Muscle of back (tissue), 13 donors: ENCODE measurements around the gene TCEA2. TPM values are rescaled to one million over a fixed set of nuclear protein-coding genes. Genes with fewer than 3 reads are reported as not detected.

Experiments used
- DNase-seq, 3 donors: peaks; one replicate each; pipeline versions ENCODE4 v3.0.0 to v3.0.0-alpha.2; 2013
- long read RNA-seq, 9 donors: transcript quantifications; one replicate each; lab custom pipeline, GENCODE V29; 2026
- polyA plus RNA-seq, 10 donors: library from polyadenylated mRNA; unstranded; fragments of 120-200 nt; gene quantifications; one replicate each; pipeline ENCODE4 v1.2.1, GENCODE V29; 2013; ENCODE audit not compliant: insufficient read length in 10 of 10

Gene TCEA2
- polyA plus RNA-seq, result 10 to 100 TPM; 38.5 to 50.1 (median 42.5) TPM
- long read RNA-seq, donor 1, transcript TCEA2-202 (10 exons, 1,235 nt), result major isoform, 8 of 10 reads
- long read RNA-seq, donor 1, partial matches to known transcripts, result 0 of 10 reads
- long read RNA-seq, donor 1, other reads (novel, unspliced or antisense), result 0 of 10 reads
- long read RNA-seq, donor 2, transcript TCEA2-202 (10 exons, 1,235 nt), result major isoform, 6 of 6 reads
- long read RNA-seq, donor 2, partial matches to known transcripts, result 0 of 6 reads
- long read RNA-seq, donor 2, other reads (novel, unspliced or antisense), result 0 of 6 reads
- long read RNA-seq, donor 3, result 0 reads
- long read RNA-seq, donor 4, transcript TCEA2-202 (10 exons, 1,235 nt), result major isoform, 10 of 11 reads
- long read RNA-seq, donor 4, partial matches to known transcripts, result 0 of 11 reads
- long read RNA-seq, donor 4, other reads (novel, unspliced or antisense), result 0 of 11 reads
- long read RNA-seq, donor 5, transcript TCEA2-202 (10 exons, 1,235 nt), result major isoform, 14 of 15 reads
- long read RNA-seq, donor 5, partial matches to known transcripts, result 0 of 15 reads
- long read RNA-seq, donor 5, other reads (novel, unspliced or antisense), result 0 of 15 reads
- long read RNA-seq, donor 6, transcript TCEA2-202 (10 exons, 1,235 nt), result major isoform, 7 of 9 reads
- long read RNA-seq, donor 6, partial matches to known transcripts, result 0 of 9 reads
- long read RNA-seq, donor 6, other reads (novel, unspliced or antisense), result 0 of 9 reads
- long read RNA-seq, donor 7, transcript TCEA2-202 (10 exons, 1,235 nt), result major isoform, 7 of 7 reads
- long read RNA-seq, donor 7, partial matches to known transcripts, result 0 of 7 reads
- long read RNA-seq, donor 7, other reads (novel, unspliced or antisense), result 0 of 7 reads
- long read RNA-seq, donor 8, partial matches to known transcripts, result 0 of 4 reads
- long read RNA-seq, donor 8, other reads (novel, unspliced or antisense), result 0 of 4 reads
- long read RNA-seq, donor 9, partial matches to known transcripts, result 0 of 4 reads
- long read RNA-seq, donor 9, other reads (novel, unspliced or antisense), result 0 of 4 reads

GRCh38 chr20:64062596-64063388 is at the start of gene TCEA2:
Gene TCEA2 (plus strand): TSS chr20:64063198. CDS start chr20:64063313, 115 bp downstream.
- DNase-seq, result peak; percentile 96 to 98 (median 98)

GRCh38 chr20:64015635-64016034 is 47.4 kb upstream of the TCEA2 start:
- DNase-seq, result no peak

- no peak for DNase-seq
These were observed 41.6 kb upstream of the TCEA2 start for GRCh38 chr20:64021124-64021975.

GRCh38 chr20:64022671-64023360 is 40.2 kb upstream of the TCEA2 start:
- DNase-seq, result no peak

- DNase-seq, result no peak
These were observed 39.4 kb upstream of the TCEA2 start for GRCh38 chr20:64023361-64024140.

- no peak for DNase-seq
These were observed 38.6 kb upstream of the TCEA2 start for GRCh38 chr20:64024141-64024990.

- no peak for DNase-seq
These were observed 37.7 kb upstream of the TCEA2 start for GRCh38 chr20:64025101-64025825.

GRCh38 chr20:64025826-64026412 is 37.1 kb upstream of the TCEA2 start:
- no peak for DNase-seq

- no peak for DNase-seq
These were observed 34.9 kb upstream of the TCEA2 start for GRCh38 chr20:64027981-64028685.

GRCh38 chr20:64029293-64030117 is 33.5 kb upstream of the TCEA2 start:
- no peak for DNase-seq

GRCh38 chr20:64030371-64031134 is 32.4 kb upstream of the TCEA2 start:
- no peak for DNase-seq

- DNase-seq, result no peak
These were observed 31.1 kb upstream of the TCEA2 start for GRCh38 chr20:64031822-64032314.

GRCh38 chr20:64032706-64033624 is 30.0 kb upstream of the TCEA2 start:
- DNase-seq, result no peak
